GM12878 (cell line): Measurements from ENCODE around the gene MAZ. TPM values are rescaled to one million over a fixed set of nuclear protein-coding genes. Genes with fewer than 3 reads are reported as not detected.

Experiments used
- ATAC-seq: fragments of 200-7000 bp; cut with Tn5 transposase; 3 replicates; pipeline ENCODE4 v1.9.1; 2020; ENCODE audit warnings: mild to moderate bottlenecking, moderate library complexity
- BruUV-seq: library from RNA; stranded (reverse); fragments of 400-500 nt; replicated peaks from 2 replicates; lab custom pipeline; 2021; lab: Mats Ljungman, UMichigan
- CTCF ChIA-PET: fragments of 300-600 bp; sonication (Branson Sonifier 250); formaldehyde crosslinking; extraction: SDS; loops from one replicate; lab custom pipeline; 2021; ENCODE audit warnings: inconsistent platforms; lab: Yijun Ruan, JAX
- POLR2A ChIA-PET: fragments of 350-600 bp; formaldehyde crosslinking; extraction: SDS; loops from one replicate; lab custom pipeline; 2021; ENCODE audit warnings: inconsistent platforms; lab: Charles Lee
- RAD21 ChIA-PET: fragments of 300-600 bp; sonication (Branson Sonifier 250); formaldehyde crosslinking; loops from one replicate; lab custom pipeline; 2023; ENCODE audit warnings: antibody characterized with exemption; ENCODE audit not compliant: unreplicated experiment; lab: Charles Lee
- SMC1A ChIA-PET: fragments of 300-600 bp; sonication (Branson Sonifier 250); formaldehyde crosslinking; loops from one replicate; lab custom pipeline; 2023; ENCODE audit not compliant: unreplicated experiment, uncharacterized antibody; lab: Charles Lee
- DNase-seq: peaks from one replicate; pipeline ENCODE4 v3.0.0-alpha.2; 2011; ENCODE audit warnings: low read depth, low spot score
- FAIRE-seq: peaks from 3 replicates; lab custom pipeline; 2011; peaks lifted over from hg19 to GRCh38; lab: Jason Lieb, UNC
- H2AFZ ChIP-seq: 2 replicates; pipeline ENCODE4 v1.6.0; 2011; ENCODE audit warnings: low read depth, low read length, control low read depth; ENCODE audit not compliant: control insufficient read depth
- H3K27ac ChIP-seq: 2 replicates; pipeline ENCODE4 v1.5.1; 2011; ENCODE audit warnings: control low read depth; ENCODE audit not compliant: control insufficient read depth, insufficient read depth
- H3K27me3 ChIP-seq, 2 experiments: replicated peaks in 1 of 2; 2 replicates each; pipeline versions ENCODE4 v1.6.0 to v1.6.1; 2011; ENCODE audit warnings: low read length in 1 of 2; ENCODE audit not compliant: control insufficient read depth in 2 of 2, insufficient read depth in 2 of 2
- H3K36me3 ChIP-seq, 2 experiments: 2 replicates each; pipeline ENCODE4 v1.5.1; 2011; ENCODE audit warnings: low read length in 1 of 2; ENCODE audit not compliant: control insufficient read depth in 2 of 2, insufficient read depth in 2 of 2
- H3K4me1 ChIP-seq: 2 replicates; pipeline ENCODE4 v1.6.1; 2011; ENCODE audit warnings: mild to moderate bottlenecking, low read length, moderate library complexity, mixed read lengths; ENCODE audit not compliant: control insufficient read depth, insufficient read depth
- H3K4me2 ChIP-seq: 2 replicates; pipeline ENCODE4 v1.6.0; 2011; ENCODE audit warnings: control low read depth; ENCODE audit not compliant: control insufficient read depth, insufficient read depth
- H3K4me3 ChIP-seq: fragments of 200-600 bp; sonication (generic); 2 replicates; pipeline ENCODE4 v1.5.1; 2016
- H3K79me2 ChIP-seq: 2 replicates; pipeline ENCODE4 v1.6.0; 2011; ENCODE audit warnings: low read length; ENCODE audit not compliant: control insufficient read depth, insufficient read depth
- H3K9ac ChIP-seq: 2 replicates; pipeline ENCODE4 v1.8.0; 2011; ENCODE audit warnings: low read length, control low read depth, mixed read lengths; ENCODE audit not compliant: control insufficient read depth, insufficient read depth
- H3K9me3 ChIP-seq: replicated peaks from 3 replicates; pipeline ENCODE4 v1.5.1; 2011; ENCODE audit warnings: mild to moderate bottlenecking, low read length; ENCODE audit not compliant: control insufficient read depth, insufficient read depth
- H4K20me1 ChIP-seq: 2 replicates; pipeline ENCODE4 v1.6.0; 2011; ENCODE audit not compliant: control insufficient read depth, insufficient read depth
- CEBPB ChIP-seq, 2 experiments: fragments of 150-350 bp in 1 of 2; IDR thresholded peaks; 2 replicates each; pipeline ENCODE4 v1.6.1; 2012 to 2014; ENCODE audit warnings: low read depth in 2 of 2, low read length in 2 of 2, borderline replicate concordance in 1 of 2, inconsistent platforms in 1 of 2
- DPF2 ChIP-seq: fragments of 450-650 bp; IDR thresholded peaks from 2 replicates; pipeline ENCODE4 v1.6.1; 2017; ENCODE audit warnings: mild to moderate bottlenecking
- EED ChIP-seq: sonication (generic); IDR thresholded peaks from 2 replicates; pipeline ENCODE4 v1.6.1; 2016; ENCODE audit warnings: antibody characterized with exemption, low read depth
- EGR1 ChIP-seq, 2 experiments: IDR thresholded peaks; 1 replicate in 1 of 2; 2 replicates in 1 of 2; pipeline ENCODE4 v1.6.1; 2011 to 2012; ENCODE audit warnings: low read depth in 2 of 2, low read length in 2 of 2, borderline replicate concordance in 1 of 2, mild to moderate bottlenecking in 1 of 2, moderate library complexity in 1 of 2
- FOXM1 ChIP-seq: IDR thresholded peaks from 2 replicates; pipeline ENCODE4 v1.6.1; 2012; ENCODE audit warnings: low read depth, mild to moderate bottlenecking, inconsistent platforms, low read length, moderate library complexity
- LARP7 ChIP-seq: fragments of 450-650 bp; IDR thresholded peaks from 2 replicates; pipeline ENCODE4 v1.6.1; 2017; ENCODE audit warnings: mild to moderate bottlenecking
- MTA2 ChIP-seq: fragments of 450-650 bp; IDR thresholded peaks from 2 replicates; pipeline ENCODE4 v1.6.1; 2016; ENCODE audit warnings: low read depth, mild to moderate bottlenecking, moderate library complexity
- MYB ChIP-seq: fragments of 150-350 bp; IDR thresholded peaks from 2 replicates; pipeline ENCODE4 v1.6.1; 2014; ENCODE audit warnings: mild to moderate bottlenecking, low read depth, low read length, borderline replicate concordance
- NR2C1 ChIP-seq: fragments of 450-650 bp; IDR thresholded peaks from 2 replicates; pipeline ENCODE4 v1.6.1; 2017; ENCODE audit warnings: antibody characterized with exemption, mild to moderate bottlenecking, moderate library complexity
- PAX8 ChIP-seq: fragments of 450-650 bp; IDR thresholded peaks from 2 replicates; pipeline ENCODE4 v1.6.1; 2017; ENCODE audit warnings: mild to moderate bottlenecking, moderate library complexity
- POLR2A ChIP-seq: IDR thresholded peaks from 2 replicates; pipeline ENCODE4 v1.6.1; 2011; ENCODE audit warnings: low read depth, mild to moderate bottlenecking, low read length
- RAD51 ChIP-seq: fragments of 450-650 bp; IDR thresholded peaks from 2 replicates; pipeline ENCODE4 v1.6.1; 2016; ENCODE audit warnings: moderate library complexity, mild to moderate bottlenecking, inconsistent platforms
- SMAD1 ChIP-seq: fragments of 450-650 bp; IDR thresholded peaks from 2 replicates; pipeline ENCODE4 v1.6.1; 2018; ENCODE audit warnings: mild to moderate bottlenecking, low read depth; ENCODE audit not compliant: partially characterized antibody
- SMC3 ChIP-seq: IDR thresholded peaks from 2 replicates; pipeline ENCODE4 v1.6.1; 2011; ENCODE audit warnings: low read length, improper control_type of control experiment, borderline replicate concordance
- STAT3 ChIP-seq: IDR thresholded peaks from 2 replicates; pipeline ENCODE4 v1.6.1; 2011; ENCODE audit warnings: low read depth, low read length, improper control_type of control experiment
- ZBTB33 ChIP-seq: fragments of 450-650 bp; IDR thresholded peaks from 2 replicates; pipeline ENCODE4 v1.6.1; 2017; ENCODE audit warnings: mild to moderate bottlenecking
- ZNF207 ChIP-seq: fragments of 450-650 bp; IDR thresholded peaks from 2 replicates; pipeline ENCODE4 v1.6.1; 2014; ENCODE audit warnings: antibody characterized with exemption, mild to moderate bottlenecking, borderline replicate concordance
- WGBS: methylation state at CpG from one replicate; pipeline ENCODE4 v1.1.6; 2016; ENCODE audit warnings: low lambda C conversion rate; ENCODE audit not compliant: insufficient replicate concordance, insufficient coverage; ENCODE audit errors: missing lambda C conversion rate; 5-methylcytosine and 5-hydroxymethylcytosine counted together
- in situ Hi-C: fragments of 300-500 bp; cut with MboI; formaldehyde crosslinking; loops from 9 replicates; pipeline ENCODE4 v1.14.3; 2018; ENCODE audit warnings: mixed read lengths
- intact Hi-C: fragments of 100-400 bp; cut with micrococcal nuclease; formaldehyde crosslinking; loops from one replicate; pipeline ENCODE4 v1.14.2; 2022; ENCODE audit not compliant: unreplicated experiment
- polyA plus RNA-seq, 11 experiments: library from polyadenylated mRNA; depleted of rRNA in 4 of 11; unstranded in 6 of 11; stranded (reverse) in 5 of 11; fragments of >200 nt; fragmentation: Nextera tagmentation in 4 of 11; fragmentation: Illumina TruSeq in 1 of 11; extraction: Ambion mirVana in 4 of 11; extraction: Trizol in 1 of 11; gene quantifications; 1 replicate in 1 of 11; 2 replicates in 10 of 11; pipeline versions ENCODE4 v1.2.1 to v1.2.3, GENCODE V29; 2011 to 2016; ENCODE audit warnings: inconsistent platforms in 2 of 11, missing spikeins in 2 of 11, low read depth in 1 of 11
- total RNA-seq, 4 experiments: library from RNA; depleted of rRNA in 3 of 4; stranded (reverse); fragments of >200 nt in 3 of 4; fragmentation: Illumina TruSeq in 1 of 4; extraction: Trizol in 1 of 4; gene quantifications; 2 replicates each; pipeline versions ENCODE4 v1.2.1 to v1.2.3, GENCODE V29; 2013 to 2021

The MAZ gene
- total and polyA plus RNA-seq, 10 of the 15 experiments (the other 5 are each of a cell fraction or from before 2014, with no cell fraction given): 23.9 to 309 (median 116) TPM

- TF ChIP-seq MYB (no peak), ZBTB33 (no peak), EGR1 (IDR thresholded peaks at IDR 0.05; ENCODE audit: borderline replicate concordance in 1 of 2, low read depth in 2 of 2, low read length in 2 of 2) (no peak), SMC3 (no peak)
Measured at GRCh38 chr16:29857133-29857760, 50.9 kb downstream of the MAZ start (continued).

- H3K4me2 ChIP-seq: no peak overlapping the region
- no peaks in the 10 kb centered on the region for H4K20me1 ChIP-seq
- in situ Hi-C loops: no loop called here
- no peak overlapping the region for H3K9ac ChIP-seq
- ATAC-seq: no peak
- H3K36me3 ChIP-seq: peaks cover 0 to 3% of the 10 kb centered on the region in 2 experiments; a peak in 2 of 4 replicates
- no TSS peak for BruUV-seq
- no peak overlapping the region for H3K4me3 ChIP-seq
- ChIA-PET SMC1A (no interaction called here), RAD21 (no interaction called here), POLR2A (interaction anchor here (0.6 kb wide), 1 partner anchor 889 kb away, joined by 3 read pairs; no protein-coding TSS in a partner anchor), CTCF (interaction anchor here (1.9 kb wide), 1 partner anchor 10 kb away, joined by 11 read pairs; no protein-coding TSS in a partner anchor)
- H3K27me3 ChIP-seq: no peaks in the 10 kb centered on the region
- 94% methylated on average over 9 of the region's 10 CpGs for WGBS
- H3K79me2 ChIP-seq: peaks cover 7% of the 10 kb centered on the region
- no peak for DNase-seq
- H3K27ac ChIP-seq: no peak overlapping the region
- no peak overlapping the region for H2AFZ ChIP-seq
- FAIRE-seq: no peak
- H3K9me3 ChIP-seq: no peaks in the 10 kb centered on the region
- intact Hi-C loops: no loop called here
- H3K4me1 ChIP-seq: no peaks in the 10 kb centered on the region
- no peak for TF ChIP-seq DPF2
- no peak for TF ChIP-seq CEBPB (IDR thresholded peaks at IDR 0.05; ENCODE audit: borderline replicate concordance in 1 of 2, low read depth in 2 of 2, low read length in 2 of 2)
- no peak for TF ChIP-seq PAX8
- no peak for TF ChIP-seq STAT3
- TF ChIP-seq NR2C1: no peak
- no peak for TF ChIP-seq POLR2A
- TF ChIP-seq SMC3: no peak
- TF ChIP-seq LARP7: no peak
- TF ChIP-seq FOXM1: no peak
- no peak for TF ChIP-seq ZNF207
- TF ChIP-seq MTA2: no peak
- no peak for TF ChIP-seq RAD51
- TF ChIP-seq SMAD1: no peak
- TF ChIP-seq EED: no peak
Measured at GRCh38 chr16:29858149-29858849, 52.0 kb downstream of the MAZ start.
